Cortex of kidney (tissue), 1 donor: Measurements from ENCODE around the gene NUDT4B.
"Not testable (repeated sequence)": the region's sequence is repeated elsewhere in the genome, so short reads cannot be mapped to it uniquely, and the experiment has no call there.

Source experiments
- DNase-seq: peaks from one replicate; lab custom pipeline; 2025; lab: John Stamatoyannopoulos, UW

Gene NUDT4B

DNA sequence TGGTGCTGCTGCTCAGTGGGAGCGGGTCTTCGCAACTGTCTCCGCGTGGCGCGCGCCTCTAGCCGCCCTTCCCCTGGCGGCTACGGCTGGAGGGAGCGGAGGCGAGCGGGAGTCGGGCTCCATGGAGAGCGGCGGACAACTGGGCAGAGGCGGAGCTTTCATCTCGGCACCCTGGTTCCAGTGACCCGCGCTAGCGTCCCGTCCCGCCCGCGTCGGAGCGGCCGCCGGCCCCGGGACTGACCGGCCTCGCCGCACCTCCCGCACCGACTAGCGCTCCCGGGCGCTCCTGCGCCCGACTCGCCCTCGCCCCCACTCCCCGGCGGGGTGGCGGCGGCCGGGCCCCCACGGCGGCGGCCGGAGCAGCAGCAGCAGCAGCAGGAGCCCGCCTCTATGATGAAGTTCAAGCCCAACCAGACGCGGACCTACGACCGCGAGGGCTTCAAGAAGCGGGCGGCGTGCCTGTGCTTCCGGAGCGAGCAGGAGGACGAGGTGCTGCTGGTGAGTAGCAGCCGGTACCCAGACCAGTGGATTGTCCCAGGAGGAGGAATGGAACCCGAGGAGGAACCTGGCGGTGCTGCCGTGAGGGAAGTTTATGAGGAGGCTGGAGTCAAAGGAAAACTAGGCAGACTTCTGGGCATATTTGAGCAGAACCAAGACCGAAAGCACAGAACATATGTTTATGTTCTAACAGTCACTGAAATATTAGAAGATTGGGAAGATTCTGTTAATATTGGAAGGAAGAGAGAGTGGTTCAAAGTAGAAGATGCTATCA lies at the start of gene NUDT4B:
Gene NUDT4B (plus strand): TSS at position 212 of the 772 bp plus-strand sequence. CDS start 179 bp downstream, at position 391.
- not testable (repeated sequence) for DNase-seq

DNA sequence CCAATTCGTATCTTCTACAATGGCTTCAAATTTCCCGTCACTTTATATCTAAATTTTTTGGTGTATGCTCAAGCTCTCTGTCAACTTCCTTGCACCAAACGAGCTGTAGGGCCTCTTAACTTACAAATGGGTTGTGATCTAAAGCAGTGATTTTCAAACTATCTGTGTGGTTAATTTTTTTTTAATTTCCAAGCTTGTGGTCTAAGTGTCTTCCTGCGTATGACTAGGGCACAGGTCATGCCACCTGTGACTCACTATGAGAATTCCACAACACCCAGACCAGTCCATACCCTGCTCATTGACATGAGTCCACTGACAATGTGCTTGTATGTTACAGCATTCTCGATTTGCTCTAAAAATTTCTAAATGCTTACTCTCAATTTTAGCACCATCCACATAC lies 49.2 kb upstream of the NUDT4B start:
- not testable (repeated sequence) for DNase-seq

DNA sequence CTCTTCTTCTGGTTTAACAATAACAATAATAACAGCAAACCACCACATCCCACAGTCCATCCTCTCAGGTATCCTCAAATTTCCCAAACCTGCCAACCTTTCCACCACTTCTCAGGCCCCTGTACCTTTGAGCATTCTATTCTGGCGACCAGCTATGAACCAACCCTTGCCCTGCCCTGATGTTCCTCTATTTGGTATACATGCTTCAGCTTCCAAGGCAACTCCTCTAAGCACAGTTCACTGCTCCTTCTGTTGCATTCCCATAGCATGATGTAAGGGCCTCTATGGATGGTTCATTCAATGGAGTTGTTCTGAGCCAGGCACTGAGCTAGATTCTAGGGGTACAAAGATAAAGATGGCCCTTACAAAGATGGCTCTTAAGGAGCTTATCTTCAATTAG lies 46.3 kb upstream of the NUDT4B start:
- DNase-seq, result not testable (repeated sequence)

DNA sequence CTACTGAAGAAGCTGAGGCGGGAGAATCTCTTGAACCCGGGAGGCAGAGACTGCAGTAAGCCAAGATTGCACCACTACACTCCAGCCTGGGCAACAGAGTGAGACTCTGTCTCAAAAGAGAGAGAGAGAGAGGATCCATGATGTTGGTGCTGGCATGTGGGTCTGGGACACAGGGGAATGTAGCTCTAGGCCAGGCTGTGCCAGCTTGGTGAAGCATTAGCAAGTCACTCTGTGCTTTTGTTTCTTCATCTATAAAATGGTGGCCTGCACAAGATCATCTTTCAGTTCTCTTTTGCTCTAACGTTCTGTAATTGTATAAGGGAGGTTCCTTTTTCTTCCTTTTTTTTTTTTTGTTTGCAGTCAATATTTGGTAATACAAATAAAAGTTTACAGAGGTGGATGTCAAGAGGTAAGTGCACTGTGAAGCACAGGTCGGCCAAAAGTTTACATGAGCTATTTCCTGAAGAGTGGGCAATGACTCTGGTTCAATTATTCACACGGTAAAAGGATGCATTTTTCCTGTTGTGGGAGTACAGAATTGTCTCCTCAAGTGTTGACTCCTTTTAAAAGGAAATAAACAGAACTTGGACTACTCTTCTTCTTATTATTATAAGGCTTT lies 44.5 kb upstream of the NUDT4B start:
- not testable (repeated sequence) for DNase-seq

DNA sequence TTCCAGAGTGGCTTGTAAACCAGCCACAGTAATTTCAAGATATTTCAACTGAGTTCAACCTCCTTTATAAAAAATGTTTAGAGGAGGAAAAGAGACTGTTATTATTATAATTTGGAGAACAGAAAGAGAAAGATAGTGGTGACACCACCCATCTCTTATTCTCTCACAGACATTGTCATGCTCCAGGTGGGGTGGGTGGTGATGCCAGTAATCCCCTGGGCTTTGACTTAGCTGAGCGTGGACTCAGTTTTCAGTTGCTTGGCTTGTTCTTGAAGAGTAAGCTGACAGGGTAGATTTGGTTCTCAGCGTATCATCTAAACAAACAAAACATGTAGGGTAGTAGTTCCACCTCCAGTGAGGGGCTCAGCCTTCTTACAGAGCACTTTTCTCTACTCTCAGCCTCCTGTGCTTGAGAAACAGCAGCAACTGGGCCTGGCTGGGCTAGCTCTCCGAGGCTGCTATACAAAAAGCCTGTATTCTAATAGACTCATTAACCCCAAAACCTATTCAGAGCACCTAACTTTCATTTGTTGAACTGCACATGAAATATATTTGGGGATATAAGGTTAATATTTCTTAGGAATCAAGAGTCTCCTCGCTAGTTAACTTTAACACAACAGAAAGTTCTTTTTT lies 43.1 kb upstream of the NUDT4B start:
- DNase-seq, result not testable (repeated sequence)

DNA sequence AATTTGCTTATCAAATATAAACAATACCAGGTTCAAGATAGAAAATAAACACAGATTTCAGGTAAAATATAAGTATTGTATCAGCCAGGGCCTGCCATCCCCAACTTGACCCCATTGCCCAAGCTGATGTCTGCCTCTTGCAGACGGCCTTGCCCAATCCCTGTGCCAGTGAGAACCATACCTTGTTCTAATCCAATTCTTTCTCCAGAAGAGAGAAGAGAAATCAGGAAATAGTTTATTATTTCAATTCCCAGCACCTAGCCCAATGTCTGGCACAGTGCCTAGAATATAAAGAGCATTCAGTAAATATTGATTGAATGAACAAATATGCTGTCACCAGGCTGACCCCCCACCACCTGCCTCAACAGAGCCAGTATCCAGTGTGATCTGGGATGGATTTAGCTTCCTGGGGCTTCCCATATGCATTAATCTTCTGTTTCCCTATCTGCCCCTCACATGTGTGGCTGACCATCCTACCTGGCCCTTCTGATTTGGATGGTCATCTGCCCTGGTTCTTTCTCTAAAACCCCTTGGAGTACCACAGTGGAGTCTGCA lies 39.7 kb upstream of the NUDT4B start:
- DNase-seq, result not testable (repeated sequence)

DNA sequence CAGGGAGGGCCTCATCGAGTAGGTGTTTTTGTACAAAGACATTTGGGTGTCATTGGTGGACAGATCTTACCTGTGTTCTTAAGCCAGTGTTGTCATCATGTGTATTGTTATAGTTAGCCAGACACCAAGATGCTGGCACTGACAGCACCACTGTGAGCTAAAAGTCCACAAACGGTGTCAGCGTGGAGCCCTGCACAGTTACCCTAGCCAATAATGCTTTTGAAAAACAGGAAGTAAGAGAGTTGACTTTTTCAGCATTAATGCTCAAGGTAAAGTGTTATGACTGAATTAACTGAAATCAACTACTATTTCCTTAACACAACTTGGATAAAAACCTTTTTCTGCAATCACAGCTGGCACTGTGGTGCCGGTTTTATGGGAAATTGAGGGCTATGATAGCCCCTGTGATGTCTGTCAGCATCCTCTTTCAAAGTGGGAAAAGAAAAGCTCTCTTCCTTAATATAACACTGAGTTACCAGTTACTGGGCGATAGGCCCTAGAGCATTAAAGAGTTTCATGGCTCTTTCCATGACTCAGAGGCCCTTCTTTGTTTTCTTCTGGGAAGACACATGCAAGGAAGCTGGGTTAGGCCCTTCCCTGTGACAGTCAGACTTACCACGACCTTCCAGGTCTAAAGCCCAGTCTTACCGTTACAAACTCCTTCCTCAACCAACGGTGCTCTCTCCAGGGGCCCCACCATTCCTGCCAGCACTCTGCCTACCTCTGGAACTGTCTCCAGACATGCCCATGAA lies 37.6 kb upstream of the NUDT4B start:
- not testable (repeated sequence) for DNase-seq

DNA sequence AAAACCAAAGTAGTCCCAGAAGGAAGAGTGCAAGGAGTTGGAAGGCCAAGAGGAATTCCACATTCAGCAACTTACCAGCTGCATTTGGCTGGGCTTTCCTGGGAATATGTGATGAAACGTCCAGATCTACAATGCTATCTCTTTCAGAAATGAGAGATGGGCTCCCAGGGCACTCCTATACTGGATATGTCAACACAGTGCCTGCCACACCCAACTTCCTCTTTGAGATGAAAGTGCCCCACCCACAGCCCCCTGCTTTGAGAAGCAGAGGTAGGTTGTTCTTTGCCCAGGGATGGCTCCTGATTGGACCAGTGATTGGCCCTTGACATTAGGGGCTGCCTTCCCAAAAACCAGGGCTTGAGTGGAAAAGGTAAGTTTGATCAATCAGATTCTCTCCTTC lies 36.2 kb upstream of the NUDT4B start:
- DNase-seq, result not testable (repeated sequence)

DNA sequence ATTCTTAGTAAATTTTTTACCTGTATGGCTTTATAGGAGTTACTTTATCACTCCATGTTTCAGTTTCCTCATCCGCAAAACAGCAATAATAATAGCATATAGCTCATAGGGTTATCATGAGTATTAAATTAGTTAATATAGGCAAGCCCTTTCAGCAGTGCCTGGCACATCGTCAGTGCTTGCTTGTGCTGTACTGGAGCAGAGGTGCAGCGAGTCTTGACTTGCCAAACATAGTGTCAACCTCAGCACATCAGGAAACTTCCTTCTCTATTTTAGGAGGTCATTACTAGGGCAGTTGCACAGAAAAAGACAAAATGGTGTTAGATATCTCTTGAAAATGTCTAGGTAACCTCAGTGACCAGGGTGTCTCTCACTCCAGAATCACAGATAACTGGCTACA lies 33.1 kb upstream of the NUDT4B start:
- not testable (repeated sequence) for DNase-seq

DNA sequence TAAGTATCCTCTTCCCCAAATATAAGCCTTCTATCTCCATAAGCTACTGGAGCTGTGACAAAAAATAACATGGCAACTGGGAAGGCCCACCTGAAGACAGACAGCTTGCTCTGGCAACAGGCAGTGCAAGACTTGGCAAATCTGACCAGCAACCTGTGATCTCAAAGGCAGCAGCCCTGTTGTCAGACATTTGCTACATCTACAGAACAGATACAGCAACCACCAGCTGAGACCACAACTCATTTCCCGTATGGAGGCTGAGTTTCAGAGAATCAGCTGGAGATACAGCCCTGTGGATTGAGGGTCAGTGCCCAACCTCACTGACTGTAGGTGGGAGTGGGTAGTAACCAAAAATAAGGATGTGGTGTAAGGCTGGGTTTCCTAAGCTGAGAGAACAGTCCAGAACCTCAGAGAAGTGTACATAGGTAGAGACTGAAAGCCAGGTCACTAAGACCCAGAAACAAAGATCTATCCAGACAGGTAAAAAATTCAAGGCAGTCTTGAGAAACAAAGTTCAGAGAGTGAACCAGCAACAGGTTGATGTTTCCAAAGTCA lies 31.5 kb upstream of the NUDT4B start:
- DNase-seq, result not testable (repeated sequence)

DNA sequence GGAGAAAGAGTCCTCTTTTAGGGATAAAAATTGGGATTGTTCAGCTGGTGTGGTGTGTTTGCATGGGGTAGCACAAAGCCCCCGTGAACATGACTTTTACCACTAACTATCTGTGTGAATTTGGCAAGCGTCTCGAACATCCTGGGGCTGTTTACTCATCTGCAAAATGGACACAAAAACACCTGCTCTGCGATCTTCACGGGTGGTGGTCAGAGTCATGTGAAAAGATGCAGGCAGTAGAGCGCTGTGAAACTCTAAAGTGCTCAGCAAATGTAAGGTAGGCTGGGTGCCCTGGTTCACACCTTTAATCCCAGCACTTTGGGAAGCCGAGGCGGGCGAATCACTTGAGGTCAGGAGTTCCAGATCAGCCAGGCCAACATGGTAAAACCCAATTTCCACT lies 27.7 kb upstream of the NUDT4B start:
- not testable (repeated sequence) for DNase-seq

DNA sequence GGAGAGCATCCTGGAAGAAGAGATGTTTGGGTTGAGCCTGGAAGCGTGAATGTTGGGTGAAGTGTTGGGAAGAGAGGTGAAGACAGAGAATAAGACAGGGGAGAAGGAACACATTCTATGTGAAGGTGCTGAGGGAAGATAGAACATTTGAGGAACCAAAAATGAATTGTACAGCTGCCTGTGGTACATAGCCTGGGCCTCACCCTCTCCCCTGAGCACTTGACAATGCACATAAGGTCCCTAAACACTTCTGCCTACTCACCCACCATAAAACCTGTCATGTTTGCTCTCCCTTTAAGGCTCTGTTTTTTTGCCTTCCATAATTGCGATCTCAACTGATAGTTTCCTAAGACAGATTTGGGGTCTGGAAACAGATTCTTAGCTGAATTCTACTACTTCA lies 25.8 kb upstream of the NUDT4B start:
- DNase-seq, result not testable (repeated sequence)

DNA sequence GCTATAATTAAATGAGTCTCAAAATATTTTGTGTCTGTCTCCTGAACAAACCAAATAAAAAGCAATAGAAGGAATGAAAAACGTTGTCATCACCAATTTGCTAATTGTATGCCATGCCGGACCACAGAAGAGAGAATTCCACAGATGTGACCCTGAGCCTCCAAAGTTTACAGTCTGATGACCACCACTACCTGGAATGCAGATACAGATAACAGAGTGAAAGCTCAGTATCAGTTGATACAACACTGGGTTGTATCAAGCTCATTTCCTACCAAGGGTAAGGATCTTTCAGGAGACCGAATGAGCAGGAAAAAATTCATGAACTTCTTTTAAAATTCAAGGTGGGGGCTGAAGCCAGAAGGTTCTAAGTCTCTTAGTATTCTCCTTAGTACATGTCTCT lies 25.1 kb upstream of the NUDT4B start:
- DNase-seq, result not testable (repeated sequence)

DNA sequence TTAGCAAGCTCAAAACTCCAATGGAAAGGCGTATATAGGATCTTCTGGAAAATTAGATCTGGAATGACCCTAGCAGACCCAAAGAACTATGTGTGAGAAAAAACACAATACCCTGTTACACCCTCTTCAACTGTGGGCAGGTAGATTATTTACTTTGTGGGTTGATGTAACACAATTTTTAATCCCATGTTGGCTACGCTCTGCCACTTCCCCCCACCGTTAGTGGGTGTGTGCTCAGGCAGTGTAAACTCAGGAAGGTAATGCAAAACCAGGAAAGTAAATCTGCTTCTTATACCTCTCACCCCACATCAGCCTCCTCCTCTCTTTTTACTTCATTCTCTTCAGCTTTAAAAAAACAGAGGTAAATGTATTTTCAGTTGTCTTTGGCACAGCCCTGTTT lies 23.7 kb upstream of the NUDT4B start:
- DNase-seq, result not testable (repeated sequence)

DNA sequence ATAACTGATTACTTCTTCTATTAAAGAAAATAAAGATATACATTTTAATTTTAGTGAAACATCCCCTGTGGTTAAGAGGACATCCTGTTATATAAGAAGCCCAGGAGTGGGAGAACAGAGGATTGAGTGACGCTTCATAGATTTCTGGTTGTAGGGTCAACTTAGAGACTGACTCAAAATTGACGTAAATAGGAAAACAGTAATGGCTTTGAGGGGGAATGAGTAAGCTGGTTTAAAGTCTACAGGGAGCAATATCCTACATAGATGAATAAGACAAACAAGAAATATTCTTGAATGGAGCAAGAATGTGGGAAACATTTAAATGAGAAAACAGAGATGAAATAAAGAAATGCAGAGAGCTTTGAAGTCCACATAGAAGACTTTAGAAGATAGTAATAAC lies 20.7 kb upstream of the NUDT4B start:
- DNase-seq, result not testable (repeated sequence)

DNA sequence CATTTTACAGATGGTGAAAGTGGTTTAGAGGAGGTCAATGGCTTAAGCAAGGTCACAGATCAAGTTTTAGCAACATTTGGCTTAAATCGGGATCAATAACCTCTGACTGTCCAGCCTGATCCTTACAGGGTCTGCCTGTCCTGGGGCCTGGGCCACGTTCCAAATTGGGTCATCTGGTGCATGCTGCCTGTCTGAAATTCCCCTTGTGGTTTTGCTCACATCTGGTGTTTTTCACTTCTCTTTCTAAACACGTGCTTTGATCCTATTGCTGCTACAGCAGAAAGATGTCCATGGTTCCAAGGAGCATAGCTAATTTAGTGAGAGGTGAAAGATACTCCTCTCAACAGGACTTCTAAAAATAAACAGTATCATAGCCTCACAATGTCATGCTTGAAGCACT lies 19.4 kb upstream of the NUDT4B start:
- DNase-seq, result not testable (repeated sequence)

DNA sequence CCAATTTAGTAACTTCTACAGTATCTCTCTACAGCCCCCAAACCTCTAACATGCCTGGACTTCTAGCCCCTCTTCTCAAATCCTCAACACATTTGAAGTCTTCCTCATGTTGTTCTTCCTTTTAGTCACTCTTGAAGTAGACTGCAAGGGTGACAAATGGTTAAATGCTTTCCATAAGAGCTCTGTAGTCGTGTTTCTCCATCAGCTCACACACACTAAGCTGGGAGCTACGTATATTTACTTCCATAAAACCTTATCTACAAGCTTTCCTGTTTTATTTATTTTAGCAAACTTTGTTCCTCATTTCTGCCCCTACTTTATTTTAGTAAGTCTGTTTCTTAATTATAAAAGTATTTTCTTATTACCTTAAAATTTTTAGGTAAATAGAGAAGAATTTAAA lies 19.0 kb upstream of the NUDT4B start:
- not testable (repeated sequence) for DNase-seq

DNA sequence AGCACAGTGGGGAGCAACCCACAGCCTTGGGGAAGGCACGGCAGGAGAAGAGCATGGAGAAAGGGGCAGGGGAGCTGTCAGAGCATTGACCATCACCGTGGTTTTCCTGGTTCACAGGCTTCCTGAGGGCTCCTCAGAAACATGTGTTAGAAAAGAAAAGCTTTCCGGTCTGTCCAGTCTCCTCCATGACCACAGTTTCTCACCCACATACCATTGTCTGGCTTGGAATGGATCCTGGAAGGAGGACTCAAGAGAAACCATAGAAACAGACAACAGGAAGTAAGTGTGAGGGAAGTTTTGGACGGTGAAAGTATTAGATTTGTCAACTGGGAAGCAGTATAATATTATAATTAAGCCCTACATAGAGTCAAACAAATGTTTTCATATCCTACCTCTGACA lies 16.3 kb upstream of the NUDT4B start:
- not testable (repeated sequence) for DNase-seq

DNA sequence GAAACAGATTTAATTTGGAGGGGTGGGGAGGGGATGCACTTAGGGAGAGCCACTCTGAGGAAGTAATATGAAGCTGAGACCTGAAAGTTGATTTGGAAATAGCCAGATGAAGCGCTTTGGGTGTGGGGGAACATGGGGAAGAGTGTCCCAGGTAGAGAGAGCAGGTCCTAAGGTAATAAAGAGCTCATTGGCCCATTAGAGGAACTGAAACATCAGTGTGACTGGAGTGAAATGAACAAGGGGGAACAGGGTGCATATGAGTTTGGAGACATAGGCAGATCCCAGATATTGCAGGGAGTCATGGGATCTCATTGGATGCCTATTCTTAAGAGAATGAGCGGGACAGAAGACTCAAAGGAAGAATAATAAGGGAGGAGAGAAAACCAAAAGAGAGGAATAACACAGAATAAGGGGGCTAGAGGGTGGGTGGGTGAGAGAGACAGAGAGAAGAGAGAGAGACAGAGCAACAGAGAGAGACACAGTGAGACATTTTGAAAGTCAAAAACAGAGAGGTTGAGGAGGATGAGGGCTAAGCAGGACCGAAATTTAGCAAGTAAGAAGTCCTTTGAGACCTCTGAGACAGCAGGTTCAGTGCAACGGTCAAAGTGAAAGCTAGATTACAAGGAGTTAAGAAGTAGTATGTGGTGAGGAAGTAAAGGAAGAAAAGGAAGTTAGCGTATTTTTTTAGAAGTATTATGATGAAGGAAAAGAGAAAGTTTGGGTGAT lies 14.8 kb upstream of the NUDT4B start:
- DNase-seq, result not testable (repeated sequence)

DNA sequence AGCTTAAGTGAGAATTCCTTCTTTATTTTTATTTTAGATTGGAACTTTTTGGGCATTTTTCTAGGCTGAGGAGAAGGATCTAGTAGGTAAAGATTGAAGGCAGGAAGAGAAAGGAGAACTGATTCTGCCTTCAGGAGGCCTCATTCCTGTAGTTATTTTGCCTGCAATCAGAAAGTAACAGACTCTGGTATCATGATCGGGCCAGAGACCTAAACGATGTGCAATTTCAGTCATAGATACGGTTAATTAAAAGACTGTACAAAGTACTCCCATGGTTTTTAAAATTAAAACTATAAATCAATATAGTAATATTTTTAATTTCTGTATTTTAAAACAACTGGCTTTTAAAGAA lies 14.3 kb upstream of the NUDT4B start:
- not testable (repeated sequence) for DNase-seq

DNA sequence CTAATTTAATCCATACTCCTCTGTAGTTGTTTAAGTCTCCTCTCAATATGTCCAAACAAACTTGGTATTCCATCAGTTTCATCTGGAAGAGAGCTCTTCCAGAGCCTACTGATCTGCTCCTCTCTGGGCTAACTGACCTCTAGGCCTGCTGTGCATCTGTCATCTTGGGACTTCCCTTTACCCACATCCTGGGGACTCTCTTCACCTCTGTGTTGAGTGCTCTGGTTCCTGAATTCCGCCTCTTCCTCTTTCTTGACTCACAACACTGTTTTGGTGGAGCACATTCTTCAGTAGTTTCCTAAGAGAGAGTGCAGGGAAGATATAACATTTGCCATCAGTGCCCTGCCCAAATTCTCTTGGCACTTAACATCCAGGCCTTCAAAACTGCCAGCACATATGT lies 13.0 kb upstream of the NUDT4B start:
- DNase-seq, result not testable (repeated sequence)
